Glutamatergic neuron (in vitro differentiated cells): ENCODE measurements around the gene ARMC10. TPM values are rescaled to one million over a fixed set of nuclear protein-coding genes. Genes with fewer than 3 reads are reported as not detected.

Source experiments
- DNase-seq: peaks from one replicate; pipeline ENCODE4 v3.0.0; 2022
- H3K27ac Mint-ChIP-seq: one replicate; pipeline ENCODE4 v1.8.0; 2020; ENCODE audit warnings: mild to moderate bottlenecking, mixed read lengths, inconsistent platforms; ENCODE audit not compliant: unreplicated experiment
- H3K27me3 Mint-ChIP-seq: one replicate; pipeline ENCODE4 v1.8.0; 2020; ENCODE audit warnings: mild to moderate bottlenecking, moderate library complexity, mixed read lengths, inconsistent platforms; ENCODE audit not compliant: unreplicated experiment
- H3K36me3 Mint-ChIP-seq: one replicate; pipeline ENCODE4 v1.8.0; 2020; ENCODE audit warnings: mild to moderate bottlenecking, mixed read lengths, inconsistent platforms; ENCODE audit not compliant: unreplicated experiment
- H3K4me1 Mint-ChIP-seq: one replicate; pipeline ENCODE4 v1.8.0; 2020; ENCODE audit warnings: mild to moderate bottlenecking, low read depth, mixed read lengths, inconsistent platforms; ENCODE audit not compliant: unreplicated experiment
- H3K4me3 Mint-ChIP-seq: one replicate; pipeline ENCODE4 v1.8.0; 2020; ENCODE audit warnings: mild to moderate bottlenecking, mixed read lengths, inconsistent platforms; ENCODE audit not compliant: unreplicated experiment
- H3K9me3 Mint-ChIP-seq: one replicate; pipeline ENCODE4 v1.8.0; 2020; ENCODE audit warnings: mild to moderate bottlenecking, moderate library complexity, mixed read lengths, inconsistent platforms; ENCODE audit not compliant: unreplicated experiment
- total RNA-seq: library from RNA; stranded (reverse); fragmentation: NEBNext Ultra II Directional; extraction: Animal tissue kit (Norgen Biotek cat#: 25700); gene quantifications from one replicate; pipeline ENCODE4 v1.2.1, GENCODE V29; 2021; ENCODE audit not compliant: unreplicated experiment
- TF ChIP-seq, protein P1 (sequence below): fragments of 200-600 bp; sonication (generic); IDR thresholded peaks from one replicate; pipeline ENCODE4 v1.5.0; 2021; ENCODE audit not compliant: partially characterized antibody, unreplicated experiment

The ARMC10 gene
- total RNA-seq, 1 donor from 2014 or later: 16.1 TPM

DNA sequence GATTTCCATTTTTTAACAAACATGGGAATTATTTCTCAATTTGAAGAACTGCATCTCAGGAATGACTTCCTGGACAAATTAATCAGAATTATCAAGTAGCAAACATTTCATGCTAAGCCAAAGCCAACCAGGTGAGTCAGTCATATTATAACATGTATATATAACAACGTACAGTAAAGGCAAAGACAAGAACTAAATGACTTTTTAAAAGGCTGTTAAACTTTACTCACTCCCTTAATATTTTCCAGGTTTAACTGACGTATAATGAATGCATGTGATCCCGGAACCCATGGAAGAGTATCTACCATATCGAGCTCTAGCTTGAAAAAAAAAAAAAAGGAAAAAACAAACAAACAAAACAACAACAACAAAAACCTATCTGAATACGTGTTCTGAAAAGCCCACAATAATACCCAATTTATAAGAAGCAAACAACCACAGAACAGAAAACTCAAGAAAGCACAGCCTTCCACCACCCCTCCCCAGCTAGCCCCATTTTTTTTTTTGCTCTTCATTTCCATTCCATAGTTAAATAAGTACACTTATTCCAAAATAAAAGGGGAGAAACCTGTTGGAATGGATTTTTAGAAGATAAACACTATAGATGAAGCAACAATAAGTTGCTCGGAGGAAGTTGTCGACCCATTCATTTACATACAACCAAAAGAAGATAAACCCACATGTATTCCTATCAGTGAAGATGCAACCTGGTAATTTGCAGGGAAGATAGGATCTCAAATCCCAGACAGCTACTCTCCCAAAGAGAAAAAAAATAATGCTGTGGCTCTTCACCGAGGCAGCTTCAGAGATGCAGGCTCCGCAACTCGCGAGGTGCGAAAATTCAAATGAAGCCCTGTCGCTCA is 73.4 kb downstream of the ARMC10 start:
- TF ChIP-seq, protein P1, sequence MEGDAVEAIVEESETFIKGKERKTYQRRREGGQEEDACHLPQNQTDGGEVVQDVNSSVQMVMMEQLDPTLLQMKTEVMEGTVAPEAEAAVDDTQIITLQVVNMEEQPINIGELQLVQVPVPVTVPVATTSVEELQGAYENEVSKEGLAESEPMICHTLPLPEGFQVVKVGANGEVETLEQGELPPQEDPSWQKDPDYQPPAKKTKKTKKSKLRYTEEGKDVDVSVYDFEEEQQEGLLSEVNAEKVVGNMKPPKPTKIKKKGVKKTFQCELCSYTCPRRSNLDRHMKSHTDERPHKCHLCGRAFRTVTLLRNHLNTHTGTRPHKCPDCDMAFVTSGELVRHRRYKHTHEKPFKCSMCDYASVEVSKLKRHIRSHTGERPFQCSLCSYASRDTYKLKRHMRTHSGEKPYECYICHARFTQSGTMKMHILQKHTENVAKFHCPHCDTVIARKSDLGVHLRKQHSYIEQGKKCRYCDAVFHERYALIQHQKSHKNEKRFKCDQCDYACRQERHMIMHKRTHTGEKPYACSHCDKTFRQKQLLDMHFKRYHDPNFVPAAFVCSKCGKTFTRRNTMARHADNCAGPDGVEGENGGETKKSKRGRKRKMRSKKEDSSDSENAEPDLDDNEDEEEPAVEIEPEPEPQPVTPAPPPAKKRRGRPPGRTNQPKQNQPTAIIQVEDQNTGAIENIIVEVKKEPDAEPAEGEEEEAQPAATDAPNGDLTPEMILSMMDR: no peak
- peaks cover 4% of the 10 kb centered on the region for H3K27me3 Mint-ChIP-seq
- peaks cover 7% of the 10 kb centered on the region for H3K9me3 Mint-ChIP-seq
- H3K27ac Mint-ChIP-seq: peak overlapping the region; percentile 95
- H3K4me3 Mint-ChIP-seq: peak overlapping the region; percentile 94
- H3K36me3 Mint-ChIP-seq: no peaks in the 10 kb centered on the region
- H3K4me1 Mint-ChIP-seq: peaks cover 15% of the 10 kb centered on the region
- no peak for DNase-seq

Other genes starting within 250 kb of the ARMC10 start
- gene LRRC17, start 162.1 kb upstream of the ARMC10 start, total RNA-seq: 0.34 TPM
- gene FBXL13, start 344 bp upstream of the ARMC10 start, total RNA-seq: 1.1 TPM
- 6.5 TPM for gene NAPEPLD, start 74.0 kb downstream of the ARMC10 start, total RNA-seq
- gene PMPCB, start 222.3 kb downstream of the ARMC10 start, total RNA-seq: 59.8 TPM